OCI-LY1 (cell line): ENCODE data around the gene CMIP.
"Not testable (repeated sequence)": the region's sequence is repeated elsewhere in the genome, so short reads cannot be mapped to it uniquely, and the experiment has no call there.

ENCODE experiments used
- H2AFZ ChIP-seq: fragments of 200-600 bp; sonication (generic), shearing (Covaris generic); 2 replicates; pipeline ENCODE4 v1.6.0; 2014; ENCODE audit warnings: antibody characterized with exemption, mild to moderate bottlenecking, low read length
- H3F3A ChIP-seq: fragments of 200-600 bp; sonication (generic), shearing (Covaris generic); 2 replicates; pipeline ENCODE4 v1.6.0; 2014; ENCODE audit warnings: mild to moderate bottlenecking, antibody characterized with exemption, low read length, moderate library complexity; ENCODE audit not compliant: insufficient read depth
- H3K27ac ChIP-seq: fragments of 200-600 bp; sonication (generic); 2 replicates; pipeline ENCODE4 v1.5.1; 2014; ENCODE audit warnings: low read length, mixed run types, mild to moderate bottlenecking, low read depth; ENCODE audit not compliant: poor library complexity, severe bottlenecking
- H3K27me3 ChIP-seq: fragments of 200-600 bp; sonication (generic); 2 replicates; pipeline ENCODE4 v1.6.0; 2014; ENCODE audit warnings: antibody characterized with exemption, mild to moderate bottlenecking, low read length, moderate library complexity; ENCODE audit not compliant: insufficient read depth
- H3K36me3 ChIP-seq: fragments of 200-600 bp; sonication (generic); 2 replicates; pipeline ENCODE4 v1.6.1; 2014; ENCODE audit warnings: mild to moderate bottlenecking, antibody characterized with exemption, low read length, moderate library complexity, mixed read lengths; ENCODE audit not compliant: insufficient read depth
- H3K4me1 ChIP-seq: fragments of 200-600 bp; sonication (generic); 2 replicates; pipeline ENCODE4 v1.5.1; 2014; ENCODE audit warnings: mild to moderate bottlenecking, low read length, moderate library complexity; ENCODE audit not compliant: insufficient read depth, severe bottlenecking
- H3K4me2 ChIP-seq: fragments of 200-600 bp; sonication (generic), shearing (Covaris generic); 2 replicates; pipeline ENCODE4 v1.6.1; 2014; ENCODE audit warnings: low read length
- H3K4me3 ChIP-seq: fragments of 200-600 bp; sonication (generic); 2 replicates; pipeline ENCODE4 v1.5.1; 2014; ENCODE audit warnings: low read length, low read depth, mild to moderate bottlenecking, mixed read lengths; ENCODE audit not compliant: poor library complexity, severe bottlenecking
- H3K79me2 ChIP-seq: fragments of 200-600 bp; shearing (Covaris generic); 2 replicates; pipeline ENCODE4 v1.6.1; 2016; ENCODE audit warnings: mixed run types, low read length, mixed read lengths; ENCODE audit not compliant: insufficient read depth
- H3K9ac ChIP-seq: fragments of 200-600 bp; sonication (generic), shearing (Covaris generic); 2 replicates; pipeline ENCODE4 v1.6.1; 2014; ENCODE audit warnings: mild to moderate bottlenecking, low read length, mixed read lengths
- H3K9me2 ChIP-seq: fragments of 200-600 bp; sonication (generic), shearing (Covaris generic); 2 replicates; pipeline ENCODE4 v1.6.1; 2014; ENCODE audit warnings: low read depth, mild to moderate bottlenecking, low read length, mixed read lengths
- H3K9me3 ChIP-seq: fragments of 200-600 bp; shearing (Covaris generic); 2 replicates; pipeline ENCODE4 v1.6.1; 2014; ENCODE audit warnings: low read length, mixed read lengths
- H4K20me1 ChIP-seq: fragments of 200-600 bp; sonication (generic), shearing (Covaris generic); 2 replicates; pipeline ENCODE4 v1.6.0; 2016; ENCODE audit warnings: mild to moderate bottlenecking, low read length; ENCODE audit not compliant: insufficient read depth
- CTCF ChIP-seq: fragments of 200-600 bp; sonication (generic), shearing (Covaris generic); IDR thresholded peaks from 2 replicates; pipeline ENCODE4 v1.5.1; 2017; ENCODE audit warnings: mild to moderate bottlenecking, antibody characterized with exemption, low read length, moderate library complexity, mixed read lengths
- EZH2 ChIP-seq: fragments of 200-600 bp; sonication (generic), shearing (Covaris generic); IDR thresholded peaks from 2 replicates; pipeline ENCODE4 v1.8.0; 2017; ENCODE audit warnings: borderline replicate concordance, mixed run types, mild to moderate bottlenecking, antibody characterized with exemption, low read length, moderate library complexity, mixed read lengths

The CMIP gene

GRCh38 chr16:81739503-81739902, 294.9 kb downstream of the CMIP start:
- H3K4me1 ChIP-seq: peaks cover 53% of the 10 kb centered on the region
- H3K9ac ChIP-seq: peak overlapping the region; percentile 86
- H3K4me3 ChIP-seq: peak overlapping the region; percentile 62
- H3K79me2 ChIP-seq: peaks cover 8% of the 10 kb centered on the region; the same call in 1 of the 2 replicates
- no peak overlapping the region for H2AFZ ChIP-seq
- no peaks in the 10 kb centered on the region for H3K9me3 ChIP-seq
- H3K9me2 ChIP-seq: no peaks in the 10 kb centered on the region
- TF ChIP-seq EZH2 (no peak), CTCF (no peak)
- peak overlapping the region; percentile 77 for H3K4me2 ChIP-seq
- no peaks in the 10 kb centered on the region for H3K36me3 ChIP-seq
- H3K27me3 ChIP-seq: no peaks in the 10 kb centered on the region
- peak overlapping the region; percentile 96 for H3K27ac ChIP-seq
- no peaks in the 10 kb centered on the region for H4K20me1 ChIP-seq
- no peaks in the 10 kb centered on the region for H3F3A ChIP-seq

- Histone ChIP-seq H3K36me3 (no peaks in the 10 kb centered on the region), H3K4me2 (peak overlapping the region; percentile 77), H4K20me1 (no peaks in the 10 kb centered on the region), H2AFZ (no peak overlapping the region), H3K4me1 (peaks cover 60% of the 10 kb centered on the region), H3K4me3 (peak overlapping the region; percentile 62), H3K79me2 (peaks cover 8% of the 10 kb centered on the region; the same call in 1 of the 2 replicates), H3K27ac (peak overlapping the region; percentile 96), H3K27me3 (no peaks in the 10 kb centered on the region), H3F3A (no peaks in the 10 kb centered on the region), H3K9ac (peak overlapping the region; percentile 86), H3K9me2 (no peaks in the 10 kb centered on the region), H3K9me3 (no peaks in the 10 kb centered on the region)
- TF ChIP-seq EZH2: no peak
- TF ChIP-seq CTCF: no peak
Observed at GRCh38 chr16:81740169-81740568, 295.6 kb downstream of the CMIP start.

DNA sequence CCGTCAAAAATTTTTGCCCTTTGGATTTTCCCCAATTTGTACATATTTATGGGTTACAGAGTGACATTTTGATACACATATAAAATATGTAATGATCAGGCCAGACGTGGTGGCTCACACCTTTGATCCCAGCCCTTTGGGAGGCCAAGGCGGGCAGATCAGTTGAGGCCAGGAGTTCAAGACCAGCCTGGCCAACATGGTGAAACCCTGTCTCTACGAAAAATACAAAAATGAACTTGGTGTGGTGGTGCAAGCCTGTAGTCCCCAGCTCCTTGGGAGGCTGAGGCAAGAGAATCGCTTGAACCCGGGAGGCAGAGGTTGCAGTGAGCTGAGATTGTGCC, 296.8 kb downstream of the CMIP start:
- not testable (repeated sequence) for H2AFZ ChIP-seq, H3K9me3 ChIP-seq, H3K79me2 ChIP-seq, H3K36me3 ChIP-seq, H3F3A ChIP-seq, H3K27me3 ChIP-seq, H3K9me2 ChIP-seq, H4K20me1 ChIP-seq
- Histone ChIP-seq H3K4me3 (peak overlapping the region; percentile 62), H3K4me1 (peaks cover 72% of the 10 kb centered on the region), H3K4me2 (peak overlapping the region; percentile 77), H3K27ac (peak overlapping the region; percentile 96), H3K9ac (peak overlapping the region; percentile 86; the same call in 1 of the 2 replicates)

- Histone ChIP-seq H3K27ac (peak overlapping the region; percentile 83), H3K9me3 (no peaks in the 10 kb centered on the region), H3K9ac (no peak overlapping the region), H3K36me3 (no peaks in the 10 kb centered on the region), H2AFZ (no peak overlapping the region), H3K9me2 (no peaks in the 10 kb centered on the region), H3K4me1 (peaks cover 73% of the 10 kb centered on the region), H3K4me3 (no peak overlapping the region), H4K20me1 (no peaks in the 10 kb centered on the region), H3K27me3 (no peaks in the 10 kb centered on the region), H3K79me2 (peaks cover 17% of the 10 kb centered on the region; the same call in 1 of the 2 replicates), H3F3A (no peaks in the 10 kb centered on the region), H3K4me2 (no peak overlapping the region)
- TF ChIP-seq EZH2 (no peak), CTCF (no peak)
Observed at GRCh38 chr16:81744385-81744784, 299.8 kb downstream of the CMIP start.
